ENCODE data around the gene CD72. TPM values are rescaled to one million over a fixed set of nuclear protein-coding genes. Genes with fewer than 3 reads are reported as not detected.
A peak's percentile ranks its signal among the peaks of the same experiment; 100 is the strongest.

CD72 gene
- total RNA-seq, 1 donor from 2014 or later: 5.6 TPM

DNA sequence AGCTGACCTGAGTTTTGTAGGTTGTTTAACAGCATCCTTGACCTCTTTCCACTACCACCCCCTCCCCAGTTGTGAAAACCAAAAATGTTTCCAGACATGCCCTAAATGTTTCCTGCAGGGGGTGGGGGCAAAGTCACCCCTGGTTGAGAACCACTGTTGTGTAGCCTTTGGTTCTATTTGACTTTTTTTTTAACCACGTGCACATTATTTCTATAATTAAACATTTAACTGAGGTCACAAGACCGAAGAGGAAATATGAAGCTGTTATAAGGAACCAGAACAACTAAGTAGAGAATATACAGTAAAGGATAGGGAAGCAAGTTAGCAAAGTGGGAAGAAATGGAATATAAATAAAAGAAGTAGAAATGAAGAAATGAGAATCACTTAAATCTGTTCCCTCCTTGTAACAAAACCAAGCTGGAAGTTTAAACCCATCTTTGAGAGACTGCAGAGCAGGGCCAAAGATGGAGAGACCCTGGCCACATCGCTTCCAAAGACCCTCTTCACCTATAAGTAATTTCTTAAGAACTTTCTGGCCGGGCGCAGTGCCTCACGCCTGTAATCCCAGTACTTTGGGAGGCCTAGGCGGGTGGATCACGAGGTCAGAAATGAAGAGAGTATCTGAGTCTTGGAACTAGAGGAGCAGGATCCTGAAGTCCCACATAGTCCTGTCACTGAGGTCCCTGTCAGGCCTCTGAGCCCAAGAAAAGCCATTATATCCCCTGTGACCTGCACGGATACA is 18.1 kb upstream of the CD72 start:
- DNase-seq (ENCODE audit: extremely low spot score in 2 of 2): no peak
- H3K4me3 ChIP-seq: no peak overlapping the region
- no peaks in the 10 kb centered on the region for H3K27me3 ChIP-seq
- H3K27ac ChIP-seq: no peak overlapping the region
- intact Hi-C loops (cut with DNase I): no loop called here
- H3K36me3 ChIP-seq: no peaks in the 10 kb centered on the region
- no peaks in the 10 kb centered on the region for H3K9me3 ChIP-seq
- TF ChIP-seq, protein P1, sequence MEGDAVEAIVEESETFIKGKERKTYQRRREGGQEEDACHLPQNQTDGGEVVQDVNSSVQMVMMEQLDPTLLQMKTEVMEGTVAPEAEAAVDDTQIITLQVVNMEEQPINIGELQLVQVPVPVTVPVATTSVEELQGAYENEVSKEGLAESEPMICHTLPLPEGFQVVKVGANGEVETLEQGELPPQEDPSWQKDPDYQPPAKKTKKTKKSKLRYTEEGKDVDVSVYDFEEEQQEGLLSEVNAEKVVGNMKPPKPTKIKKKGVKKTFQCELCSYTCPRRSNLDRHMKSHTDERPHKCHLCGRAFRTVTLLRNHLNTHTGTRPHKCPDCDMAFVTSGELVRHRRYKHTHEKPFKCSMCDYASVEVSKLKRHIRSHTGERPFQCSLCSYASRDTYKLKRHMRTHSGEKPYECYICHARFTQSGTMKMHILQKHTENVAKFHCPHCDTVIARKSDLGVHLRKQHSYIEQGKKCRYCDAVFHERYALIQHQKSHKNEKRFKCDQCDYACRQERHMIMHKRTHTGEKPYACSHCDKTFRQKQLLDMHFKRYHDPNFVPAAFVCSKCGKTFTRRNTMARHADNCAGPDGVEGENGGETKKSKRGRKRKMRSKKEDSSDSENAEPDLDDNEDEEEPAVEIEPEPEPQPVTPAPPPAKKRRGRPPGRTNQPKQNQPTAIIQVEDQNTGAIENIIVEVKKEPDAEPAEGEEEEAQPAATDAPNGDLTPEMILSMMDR (IDR thresholded peaks at IDR 0.05): no peak
- TF ChIP-seq POLR2AphosphoS5 (IDR thresholded peaks at IDR 0.05; ENCODE audit: insufficient read depth in 1 of 2, low read depth in 1 of 2): no peak
- TF ChIP-seq POLR2A (IDR thresholded peaks at IDR 0.05): no peak
- no peaks in the 10 kb centered on the region for H3K4me1 ChIP-seq

DNA sequence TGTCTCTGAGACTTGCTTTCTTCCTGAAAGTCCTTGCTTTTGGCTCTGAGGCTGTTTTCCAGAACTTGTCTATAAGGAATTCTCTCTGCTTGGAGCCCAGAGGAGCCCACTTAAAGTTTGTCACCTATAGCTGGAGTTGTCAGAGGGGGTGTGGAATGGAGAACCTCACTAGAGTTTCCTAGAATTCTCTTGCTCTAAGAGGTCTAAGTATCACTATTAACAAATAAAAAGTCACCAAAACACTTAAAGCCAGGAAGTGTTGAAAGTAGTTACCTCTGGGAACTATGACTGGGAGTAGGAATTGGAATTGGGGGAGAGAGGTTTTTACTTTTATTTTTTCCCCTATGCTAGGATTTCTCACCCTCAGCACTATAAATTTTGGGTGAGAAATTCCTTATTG is 17.5 kb upstream of the CD72 start:
- DNase-seq (ENCODE audit: extremely low spot score in 2 of 2): no peak
- Histone ChIP-seq H3K36me3 (no peaks in the 10 kb centered on the region), H3K27ac (no peak overlapping the region), H3K4me3 (no peak overlapping the region), H3K9me3 (no peaks in the 10 kb centered on the region), H3K4me1 (no peaks in the 10 kb centered on the region), H3K27me3 (no peaks in the 10 kb centered on the region)
- TF ChIP-seq POLR2A (IDR thresholded peaks at IDR 0.05) (no peak), POLR2AphosphoS5 (IDR thresholded peaks at IDR 0.05; ENCODE audit: insufficient read depth in 1 of 2, low read depth in 1 of 2) (no peak)
- intact Hi-C loops (cut with DNase I): no loop called here

DNA sequence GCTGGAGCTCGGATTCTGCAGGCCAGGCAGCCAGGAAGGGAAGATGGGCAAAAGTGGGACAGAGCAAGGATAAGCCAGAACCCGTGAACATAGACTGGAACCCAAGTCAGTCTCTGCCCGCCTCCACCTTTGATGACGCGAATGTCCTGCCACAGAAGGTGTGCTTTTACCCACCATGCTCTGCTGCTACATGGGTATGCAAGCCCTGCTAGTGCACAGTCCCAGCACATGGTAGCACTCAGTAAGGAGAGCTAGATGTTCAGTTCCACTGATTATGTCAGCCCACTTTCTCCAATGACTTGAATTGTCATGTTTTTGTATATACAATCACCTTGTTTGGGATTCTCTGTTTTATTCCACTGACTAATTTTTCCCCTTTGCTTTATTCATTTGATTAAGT is 11.4 kb upstream of the CD72 start:
- intact Hi-C loops (cut with DNase I): no loop called here
- TF ChIP-seq POLR2A (IDR thresholded peaks at IDR 0.05) (no peak), POLR2AphosphoS5 (IDR thresholded peaks at IDR 0.05; ENCODE audit: insufficient read depth in 1 of 2, low read depth in 1 of 2) (no peak)
- TF ChIP-seq, protein P1 (IDR thresholded peaks at IDR 0.05): no peak
- Histone ChIP-seq H3K36me3 (no peaks in the 10 kb centered on the region), H3K4me1 (no peaks in the 10 kb centered on the region), H3K27me3 (no peaks in the 10 kb centered on the region), H3K9me3 (no peaks in the 10 kb centered on the region), H3K4me3 (no peak overlapping the region), H3K27ac (no peak overlapping the region)
- no peak for DNase-seq (ENCODE audit: extremely low spot score in 2 of 2)

DNA sequence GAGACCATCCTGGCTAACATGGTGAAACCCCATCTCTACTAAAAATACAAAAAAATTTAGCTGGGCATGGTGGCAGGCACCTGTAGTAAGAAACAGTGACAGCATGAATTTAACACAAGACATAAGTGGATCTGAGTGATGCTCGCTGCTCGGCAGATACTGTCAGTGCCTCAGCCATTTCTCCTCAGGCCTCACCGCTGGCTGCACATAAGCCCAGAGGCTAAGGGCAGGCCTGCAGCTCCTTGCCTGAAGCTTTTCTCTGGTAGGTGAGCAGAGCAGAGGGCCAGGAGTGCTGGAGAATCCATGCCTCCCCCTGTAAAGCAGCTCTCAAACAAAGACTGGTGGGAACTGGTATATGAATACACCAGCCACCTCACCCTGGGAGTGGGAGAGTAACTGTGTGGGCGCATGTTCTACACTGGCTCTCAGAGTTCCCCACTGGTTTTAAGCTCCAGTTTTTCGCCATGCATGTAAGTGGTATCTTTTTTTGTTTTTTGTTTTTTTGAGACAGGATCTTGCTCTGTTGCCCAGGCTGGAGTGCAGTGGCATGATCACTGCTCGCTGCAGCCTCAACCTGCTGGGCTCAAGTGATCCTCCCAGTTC is 10.3 kb upstream of the CD72 start:
- no peak for DNase-seq (ENCODE audit: extremely low spot score in 2 of 2)
- Histone ChIP-seq H3K4me3 (no peak overlapping the region), H3K27me3 (no peaks in the 10 kb centered on the region), H3K9me3 (no peaks in the 10 kb centered on the region), H3K4me1 (no peaks in the 10 kb centered on the region), H3K36me3 (no peaks in the 10 kb centered on the region), H3K27ac (no peak overlapping the region)
- TF ChIP-seq, protein P1 (IDR thresholded peaks at IDR 0.05): no peak
- TF ChIP-seq POLR2A (IDR thresholded peaks at IDR 0.05) (no peak), POLR2AphosphoS5 (IDR thresholded peaks at IDR 0.05; ENCODE audit: insufficient read depth in 1 of 2, low read depth in 1 of 2) (no peak)
- intact Hi-C loops (cut with DNase I): no loop called here

DNA sequence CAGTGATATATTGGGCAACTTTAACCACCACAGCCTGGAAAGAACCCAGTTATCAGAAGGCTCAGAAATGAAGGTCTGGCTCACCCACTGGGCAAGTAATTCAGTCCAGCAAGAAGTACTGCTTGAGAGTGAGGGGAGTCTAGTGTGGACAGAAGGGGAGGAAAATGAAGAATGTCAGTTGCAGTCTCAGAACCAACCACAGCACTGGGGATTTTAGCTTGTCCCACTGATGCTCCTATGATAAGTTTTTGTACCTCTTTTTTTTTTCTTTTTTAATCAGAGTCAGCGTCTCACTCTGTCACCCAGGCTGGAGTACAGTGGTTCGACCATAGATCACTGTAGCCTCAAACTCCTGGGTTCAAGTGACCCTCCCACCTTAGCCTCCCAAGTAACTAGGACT is 9.4 kb upstream of the CD72 start:
- no peak overlapping the region for H3K4me3 ChIP-seq
- peak in 1 of 2 donors; percentile 34 for DNase-seq (ENCODE audit: extremely low spot score in 2 of 2)
- TF ChIP-seq, protein P1 (IDR thresholded peaks at IDR 0.05): no peak
- TF ChIP-seq POLR2AphosphoS5 (IDR thresholded peaks at IDR 0.05; ENCODE audit: insufficient read depth in 1 of 2, low read depth in 1 of 2) (no peak), POLR2A (IDR thresholded peaks at IDR 0.05) (no peak)

More for the DNA sequence above, 9.4 kb upstream of the CD72 start:
- H3K9me3 ChIP-seq: no peaks in the 10 kb centered on the region
- H3K27ac ChIP-seq: no peak overlapping the region
- intact Hi-C loops (cut with DNase I): no loop called here
- no peaks in the 10 kb centered on the region for H3K36me3 ChIP-seq
- no peaks in the 10 kb centered on the region for H3K4me1 ChIP-seq
- H3K27me3 ChIP-seq: no peaks in the 10 kb centered on the region
